ENCODE results near the gene EPOP.

DNA sequence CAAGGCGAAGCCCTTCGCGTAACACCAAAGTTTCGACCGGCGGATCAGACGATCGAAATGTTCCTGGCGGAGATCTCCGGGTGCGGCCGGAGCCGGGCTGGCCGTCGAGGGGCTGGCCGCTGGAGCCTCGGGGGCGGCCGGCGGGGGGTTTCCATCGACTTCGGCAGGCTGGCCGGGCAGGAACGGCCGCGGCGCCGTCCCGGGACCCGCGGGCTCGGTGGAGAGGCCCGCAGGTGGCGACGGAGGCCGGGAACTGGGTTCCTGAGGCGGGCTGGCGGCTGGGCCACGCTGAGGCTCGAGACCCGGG is 1.1 kb downstream of the EPOP start:
- TF ChIP-seq, protein P1, sequence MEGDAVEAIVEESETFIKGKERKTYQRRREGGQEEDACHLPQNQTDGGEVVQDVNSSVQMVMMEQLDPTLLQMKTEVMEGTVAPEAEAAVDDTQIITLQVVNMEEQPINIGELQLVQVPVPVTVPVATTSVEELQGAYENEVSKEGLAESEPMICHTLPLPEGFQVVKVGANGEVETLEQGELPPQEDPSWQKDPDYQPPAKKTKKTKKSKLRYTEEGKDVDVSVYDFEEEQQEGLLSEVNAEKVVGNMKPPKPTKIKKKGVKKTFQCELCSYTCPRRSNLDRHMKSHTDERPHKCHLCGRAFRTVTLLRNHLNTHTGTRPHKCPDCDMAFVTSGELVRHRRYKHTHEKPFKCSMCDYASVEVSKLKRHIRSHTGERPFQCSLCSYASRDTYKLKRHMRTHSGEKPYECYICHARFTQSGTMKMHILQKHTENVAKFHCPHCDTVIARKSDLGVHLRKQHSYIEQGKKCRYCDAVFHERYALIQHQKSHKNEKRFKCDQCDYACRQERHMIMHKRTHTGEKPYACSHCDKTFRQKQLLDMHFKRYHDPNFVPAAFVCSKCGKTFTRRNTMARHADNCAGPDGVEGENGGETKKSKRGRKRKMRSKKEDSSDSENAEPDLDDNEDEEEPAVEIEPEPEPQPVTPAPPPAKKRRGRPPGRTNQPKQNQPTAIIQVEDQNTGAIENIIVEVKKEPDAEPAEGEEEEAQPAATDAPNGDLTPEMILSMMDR (IDR thresholded peaks at IDR 0.05), result no peak
- no peak for TF ChIP-seq POLR2A (IDR thresholded peaks at IDR 0.05)
